Left hindlimb (tissue), 1 donor: Measurements from ENCODE around the gene C16orf46.
A peak's percentile ranks its signal among the peaks of the same experiment; 100 is the strongest.

Experiments
- DNase-seq: peaks from one replicate; pipeline ENCODE4 v3.0.0-alpha.2; 2018

C16orf46 gene

DNA sequence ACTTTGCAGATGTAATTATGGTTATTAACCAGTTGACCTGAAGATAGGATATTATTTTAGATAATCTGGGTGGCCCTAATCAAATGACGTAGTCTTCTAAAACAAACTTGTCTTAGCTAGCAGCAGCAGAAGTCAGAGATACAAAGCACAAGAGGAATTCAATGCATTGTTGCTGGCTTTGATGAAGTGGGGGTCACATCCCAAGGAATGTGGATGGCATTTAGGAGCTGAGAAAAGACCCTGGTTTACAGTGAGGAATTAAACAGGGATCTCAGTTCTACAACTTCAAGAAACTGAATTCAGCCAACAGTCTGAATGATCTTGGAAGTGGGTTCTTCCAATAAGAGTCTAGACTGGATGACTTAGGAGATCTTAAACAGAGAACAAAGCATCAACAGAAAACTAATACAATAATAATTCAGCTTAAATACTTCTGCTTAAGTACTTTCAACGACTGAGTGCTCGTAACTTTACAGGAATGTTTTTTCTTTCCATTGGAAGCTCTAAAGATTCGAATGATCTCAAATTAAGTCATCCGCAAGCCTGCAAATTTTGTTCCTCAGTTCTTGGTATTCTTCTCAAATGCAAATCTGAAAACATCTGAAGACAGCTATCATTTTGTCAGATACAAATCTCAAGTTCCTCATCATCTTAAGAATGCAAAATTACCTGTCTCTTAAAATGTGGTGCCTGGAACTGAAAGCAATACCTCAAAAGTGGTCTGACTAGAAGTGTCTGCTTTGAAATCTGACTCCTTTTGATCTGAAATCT is 3.3 kb downstream of the C16orf46 start:
- no peak for DNase-seq

DNA sequence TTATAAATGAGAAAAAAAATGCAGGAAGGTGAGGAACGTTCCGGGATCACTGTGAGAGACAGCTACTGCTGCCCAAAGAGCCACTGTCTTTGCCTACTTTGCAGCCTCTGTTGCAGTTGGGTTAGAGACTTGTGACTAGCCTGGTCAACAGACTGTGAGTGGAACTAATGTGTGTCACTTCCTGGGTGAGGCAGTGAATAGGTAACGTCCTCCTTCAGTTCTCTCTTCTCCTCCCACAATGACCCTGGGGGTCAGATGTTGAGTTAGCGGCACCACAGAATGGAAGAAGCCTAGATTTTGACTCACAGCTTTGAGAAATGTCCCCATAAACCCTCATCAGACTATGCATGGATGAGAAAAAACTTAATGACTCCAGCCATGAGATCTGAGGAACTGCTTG is 5.2 kb downstream of the C16orf46 start:
- DNase-seq, result no peak

DNA sequence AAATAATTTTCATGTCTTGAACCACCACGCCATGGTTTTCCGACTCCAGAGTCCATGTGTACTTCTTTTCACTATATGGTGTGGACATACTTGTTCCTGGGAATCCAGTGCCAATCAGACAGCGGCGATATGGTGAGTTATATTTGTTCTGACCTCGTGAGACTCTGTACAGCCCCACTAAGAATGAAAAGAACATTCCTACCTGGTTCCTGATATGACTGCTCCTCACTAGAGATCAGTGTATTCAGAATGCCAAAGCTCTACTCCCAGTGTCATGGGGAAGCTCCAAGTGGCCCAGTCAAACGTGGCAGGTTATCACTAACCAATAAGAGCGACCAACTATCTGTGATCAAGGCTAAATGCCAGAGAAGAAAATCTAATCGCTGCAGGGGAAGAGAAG is 6.1 kb downstream of the C16orf46 start:
- DNase-seq, result no peak

DNA sequence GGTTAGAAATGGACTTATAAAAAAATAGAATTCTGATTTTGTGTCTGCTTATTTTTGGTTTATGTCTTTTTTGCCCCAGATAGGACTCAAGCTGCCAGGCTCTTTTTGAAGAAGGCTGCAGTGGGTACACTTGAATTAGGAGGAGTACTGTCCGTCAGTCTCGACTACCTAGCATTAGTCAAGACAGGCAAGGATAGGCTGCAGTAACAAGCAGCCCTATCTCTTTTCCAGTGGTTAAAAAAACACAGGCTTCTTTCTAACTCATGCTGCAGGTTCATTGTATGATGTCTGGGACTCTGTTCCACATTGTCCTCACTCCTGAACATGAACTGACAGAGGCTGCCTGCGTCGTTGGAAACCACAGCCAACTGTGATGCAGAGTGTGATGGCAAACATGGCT is 8.0 kb downstream of the C16orf46 start:
- no peak for DNase-seq

DNA sequence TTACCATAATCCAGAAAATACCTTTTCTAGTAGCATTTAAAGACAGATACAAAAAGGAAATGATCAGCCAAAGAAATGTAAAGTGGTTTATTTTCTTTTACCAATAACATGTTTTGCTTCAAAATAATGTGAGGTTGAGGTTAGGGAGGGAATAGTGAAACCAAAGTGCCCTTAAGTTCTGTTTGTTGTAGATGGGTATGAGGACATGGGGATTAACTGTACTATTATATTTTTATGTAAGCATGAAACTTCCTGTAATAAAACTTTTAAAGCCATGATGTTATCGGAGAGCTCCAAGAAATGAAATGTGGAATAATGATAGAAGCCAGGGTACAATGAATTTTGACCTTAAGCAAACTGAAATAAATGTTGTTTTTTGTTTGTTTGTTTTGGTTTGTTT is 9.9 kb downstream of the C16orf46 start:
- no peak for DNase-seq

- no peak for DNase-seq
Observed at GRCh38 chr16:81066681-81067080, 10.4 kb downstream of the C16orf46 start.

DNA sequence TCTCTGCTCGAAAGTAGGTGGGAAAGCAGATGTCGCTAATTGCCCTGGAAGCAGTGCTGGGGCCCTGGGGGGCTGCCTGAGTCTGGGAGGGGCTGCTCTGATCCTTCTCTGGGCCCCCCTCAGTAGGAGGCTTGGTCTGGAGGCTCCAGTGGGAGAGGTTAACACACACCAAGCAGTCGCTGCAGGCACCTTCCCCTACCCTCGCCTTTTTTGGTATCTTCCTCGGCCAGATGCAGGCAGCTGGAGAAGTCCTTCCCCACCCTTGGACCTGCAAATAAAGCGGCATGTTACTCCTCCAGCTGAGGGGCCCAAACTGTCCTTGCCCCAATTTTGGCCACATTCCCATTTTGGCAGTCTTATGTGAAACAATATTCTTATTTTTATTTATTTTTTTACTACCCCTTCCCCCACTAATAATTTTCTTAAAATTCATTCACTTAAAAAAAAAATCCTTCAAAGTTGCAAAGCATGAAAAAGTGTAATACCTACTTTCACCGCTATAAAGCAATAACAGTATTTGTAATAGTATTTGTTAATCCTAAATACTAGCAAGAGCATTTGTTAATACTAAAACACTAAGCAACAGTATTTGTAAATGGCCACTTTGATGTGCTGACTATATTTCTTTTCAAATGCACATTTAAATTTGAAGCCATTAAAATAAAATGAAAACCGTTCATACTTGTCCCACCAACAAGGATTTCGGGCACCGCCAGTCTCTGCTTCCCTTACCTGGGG is 15.0 kb downstream of the C16orf46 start:
- DNase-seq, result no peak

GRCh38 chr16:81061307-81061640 is 15.8 kb downstream of the C16orf46 start:
- DNase-seq, result no peak

GRCh38 chr16:81060576-81061306 is 16.3 kb downstream of the C16orf46 start:
- DNase-seq, result no peak

- DNase-seq, result no peak
Observed at GRCh38 chr16:81053761-81054160, 23.3 kb downstream of the C16orf46 start.

DNA sequence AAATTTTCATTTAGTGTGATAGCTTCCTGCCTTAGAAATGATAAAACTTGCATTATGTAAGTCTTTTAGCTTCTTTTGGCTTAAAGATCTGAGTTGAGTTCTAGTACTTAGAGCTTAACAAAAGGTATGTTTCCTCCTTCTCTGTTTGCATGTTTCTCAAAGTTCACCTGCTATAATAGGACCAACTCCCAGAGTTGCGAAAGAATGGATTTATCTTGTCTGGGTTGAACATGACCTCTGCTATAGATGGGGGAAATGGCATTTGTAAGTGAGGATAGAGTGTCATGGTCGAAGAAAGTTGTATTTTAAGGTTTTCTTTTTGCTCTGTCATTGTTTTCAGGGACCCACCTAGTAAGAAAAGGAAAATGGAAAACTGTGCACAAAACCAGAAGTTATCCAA is 34.2 kb downstream of the C16orf46 start:
- no peak for DNase-seq

GRCh38 chr16:81041696-81042095 is 35.3 kb downstream of the C16orf46 start:
- no peak for DNase-seq

DNA sequence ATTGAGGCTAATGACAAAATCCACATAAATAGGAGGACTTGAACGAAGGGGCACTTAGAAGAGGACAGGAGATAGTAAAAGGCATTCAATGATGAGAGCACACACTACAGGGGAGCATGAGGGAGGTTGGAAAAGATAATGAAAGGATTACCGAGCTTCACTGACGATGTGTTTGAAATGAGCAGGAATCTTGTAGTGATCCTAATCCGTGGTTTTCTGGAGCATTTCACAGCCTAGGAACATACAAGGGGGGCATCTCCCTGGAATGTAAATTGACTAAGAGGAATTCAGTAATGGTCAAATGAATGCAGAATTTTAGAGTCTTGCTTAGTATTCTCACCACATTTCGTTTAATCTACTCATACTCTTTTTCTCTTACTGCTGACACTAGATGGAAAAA is 36.2 kb downstream of the C16orf46 start:
- no peak for DNase-seq

GRCh38 chr16:81040131-81040530 is 36.9 kb downstream of the C16orf46 start:
- DNase-seq, result no peak

- DNase-seq, result no peak
Observed at GRCh38 chr16:81036751-81037350, 40.2 kb downstream of the C16orf46 start.

GRCh38 chr16:81035975-81036750 is 40.9 kb downstream of the C16orf46 start:
- peak; percentile 44 for DNase-seq

- peak; percentile 86 for DNase-seq
Observed at GRCh38 chr16:81035398-81035974, 41.6 kb downstream of the C16orf46 start, which contains the start of gene ATMIN. TSS of gene ATMIN (plus strand) at chr16:81035842. CDS start at chr16:81035871, 29 bp downstream.

DNA sequence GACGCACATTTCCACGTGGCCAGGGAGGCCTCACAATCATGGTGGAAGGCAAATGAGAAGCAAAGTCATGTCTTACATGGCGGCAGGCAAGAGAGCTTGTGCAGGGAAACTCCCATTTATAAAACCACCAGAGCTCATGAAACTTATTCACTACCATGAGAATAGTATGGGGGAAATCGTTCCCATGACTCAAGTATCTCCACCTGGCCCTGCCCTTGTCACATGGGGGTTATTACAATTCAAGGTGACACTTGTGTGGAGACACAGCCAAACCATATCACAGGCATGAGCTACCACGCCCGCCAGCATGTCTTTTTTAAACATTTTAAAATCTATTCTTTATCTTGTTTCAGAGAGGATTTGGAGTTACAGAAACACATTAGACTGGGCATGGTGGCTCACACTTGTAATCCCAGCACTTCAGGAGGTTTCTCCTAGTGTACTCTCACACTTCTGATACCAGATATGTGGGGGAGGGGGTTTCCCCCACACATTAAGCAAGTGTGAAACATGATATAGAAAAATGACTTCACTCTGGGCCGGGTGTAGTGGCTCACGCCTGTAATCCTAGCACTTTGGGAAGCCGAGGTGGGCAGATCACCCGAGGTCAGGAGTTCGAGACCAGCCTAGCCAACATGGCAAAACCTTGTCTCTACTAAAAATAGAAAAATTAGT is 47.0 kb downstream of the C16orf46 start:
- DNase-seq, result no peak

GRCh38 chr16:81026429-81026828 is 50.6 kb downstream of the C16orf46 start:
- DNase-seq, result no peak

- no peak for DNase-seq
Observed at GRCh38 chr16:81018496-81018895, 58.5 kb downstream of the C16orf46 start.

DNA sequence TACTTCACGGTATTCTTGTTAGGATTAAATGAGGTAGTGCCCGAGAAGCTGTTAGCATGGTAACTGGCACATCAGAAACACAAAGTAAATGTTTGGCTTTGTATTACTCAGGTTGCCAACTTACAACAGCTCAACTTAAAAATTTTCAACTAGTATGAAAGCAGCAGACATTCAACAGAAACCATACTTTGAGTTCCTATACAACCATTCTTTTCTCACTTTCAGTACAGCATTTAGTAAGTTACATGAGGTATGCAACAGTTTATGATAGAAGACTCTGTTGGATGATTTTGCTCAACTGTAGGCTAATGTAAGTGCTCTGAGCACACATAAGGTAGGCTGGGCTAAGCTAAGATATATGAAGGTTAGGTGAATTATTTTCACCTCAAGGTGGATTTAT is 62.4 kb downstream of the C16orf46 start:
- no peak for DNase-seq

- no peak for DNase-seq
Observed at GRCh38 chr16:81012974-81013373, 64.1 kb downstream of the C16orf46 start.
